HG02840 (cell line): Measurements from ENCODE around the gene MEGF10.

Experiments used
- ATAC-seq: cut with Tn5 transposase; IDR thresholded peaks from one replicate; pipeline ENCODE4 v1.9.1; 2021; ENCODE audit warnings: mild to moderate bottlenecking, moderate library complexity, moderate number of reproducible peaks; ENCODE audit not compliant: unreplicated experiment, low FRiP score

MEGF10 gene

DNA sequence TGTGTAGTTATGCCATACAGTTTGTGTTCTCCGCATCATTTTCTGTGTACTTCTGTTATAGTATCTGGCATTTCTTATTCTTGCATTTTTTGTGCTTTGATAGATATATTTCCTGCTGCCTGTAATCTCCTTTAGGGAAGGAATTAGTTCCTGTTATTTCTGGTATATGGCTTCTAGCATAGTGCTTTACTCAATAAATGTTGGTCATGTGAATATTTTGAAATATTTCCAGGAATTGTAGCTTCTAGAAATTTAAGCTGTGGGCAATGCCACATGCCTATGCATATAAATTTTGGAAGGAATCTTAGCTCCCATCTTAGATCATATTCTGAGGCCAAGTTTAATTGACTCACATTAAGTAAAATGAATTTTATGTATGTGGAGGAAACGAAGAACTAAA is 215.3 kb downstream of the MEGF10 start:
- no peak for ATAC-seq

- no peak for ATAC-seq
These were observed 216.0 kb downstream of the MEGF10 start for GRCh38 chr5:127506616-127507015.

DNA sequence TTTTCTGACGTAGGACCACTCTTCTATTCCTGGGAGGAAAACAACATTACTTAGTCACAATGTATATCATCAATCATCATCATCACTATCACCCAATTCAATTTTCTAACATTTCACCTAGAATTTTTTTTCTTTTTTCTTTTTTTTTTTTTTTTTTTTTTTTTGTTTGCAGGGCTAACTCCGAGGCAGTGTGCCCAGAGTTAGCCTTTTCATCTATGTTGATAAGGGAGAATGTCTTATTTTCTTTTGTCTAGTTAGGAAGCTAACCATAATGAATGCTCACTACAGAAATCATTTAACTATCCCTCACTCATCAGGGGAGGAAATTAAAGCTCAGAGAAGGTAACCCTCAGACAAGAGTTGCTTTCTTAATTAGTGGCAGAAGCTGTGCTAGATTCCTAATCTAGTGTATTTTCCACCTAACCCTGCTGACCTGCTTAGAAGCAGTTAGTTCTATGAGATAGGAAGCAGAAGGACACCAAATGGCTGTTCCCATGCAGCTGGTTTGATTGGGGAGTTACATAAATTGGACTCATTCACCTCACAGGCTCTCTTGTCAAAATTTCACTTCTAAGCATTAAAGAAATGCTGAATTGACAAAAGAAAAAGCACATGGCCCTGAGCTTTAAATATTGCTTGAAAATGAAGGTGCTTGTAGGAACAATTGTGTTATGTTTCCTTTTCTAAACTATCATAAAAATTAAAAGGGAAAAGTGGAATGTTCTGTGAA is 218.2 kb downstream of the MEGF10 start:
- ATAC-seq = no peak
